Measurements from ENCODE around the gene CACNA1C.

The CACNA1C gene

DNA sequence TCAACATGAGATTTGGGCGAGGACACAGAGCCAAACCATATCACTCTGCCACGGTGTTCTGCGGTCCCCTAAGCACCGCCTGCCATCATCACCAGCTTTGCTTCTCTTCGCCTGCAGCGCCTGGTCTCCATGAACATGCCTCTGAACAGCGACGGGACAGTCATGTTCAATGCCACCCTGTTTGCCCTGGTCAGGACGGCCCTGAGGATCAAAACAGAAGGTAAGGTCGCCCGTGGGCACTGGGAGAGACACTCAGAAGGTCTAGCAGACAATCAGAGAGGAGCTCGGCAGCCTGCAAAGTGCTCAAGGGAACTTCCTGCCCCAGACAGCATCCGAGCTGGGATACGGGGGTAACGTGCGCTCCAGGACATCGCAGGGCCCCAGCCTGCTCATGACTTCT lies 616.0 kb downstream of the CACNA1C start:
- no peaks in the 10 kb centered on the region for H3K27me3 ChIP-seq (ENCODE audit: control insufficient read depth, insufficient read depth, low read length, poor library complexity, severe bottlenecking)
- no peaks in the 10 kb centered on the region for H3K36me3 ChIP-seq (ENCODE audit: control insufficient read depth, insufficient read depth, low read length)
- WGBS, 2 experiments: 92% methylated on average over 17 of the region's 17 CpGs

DNA sequence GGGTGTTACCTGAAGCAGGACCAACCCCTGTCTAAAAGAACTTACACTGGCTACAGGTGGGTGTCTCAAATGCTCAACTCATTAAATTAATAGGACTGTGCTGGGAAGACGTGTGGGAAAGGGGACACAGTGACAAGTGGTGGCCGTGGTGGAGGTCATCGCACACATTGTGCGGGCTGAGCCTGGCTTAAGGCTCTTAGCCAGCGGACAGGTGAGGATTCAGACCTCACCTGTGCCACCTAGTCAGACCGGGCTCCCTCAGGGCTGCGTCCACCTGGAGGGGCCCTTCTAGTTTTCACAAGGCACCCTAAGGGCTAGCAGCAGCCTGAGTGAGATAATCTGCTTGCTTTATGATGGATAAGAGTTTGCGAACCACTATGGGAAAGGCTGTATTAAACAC lies 616.8 kb downstream of the CACNA1C start:
- Histone ChIP-seq H3K4me3 (ENCODE audit: insufficient read depth, low read depth, low read length) (no peak overlapping the region), H3K27me3 (ENCODE audit: control insufficient read depth, insufficient read depth, low read length, poor library complexity, severe bottlenecking) (no peaks in the 10 kb centered on the region), H3K4me1 (ENCODE audit: control insufficient read depth, insufficient read depth, low read length) (no peaks in the 10 kb centered on the region), H3K36me3 (ENCODE audit: control insufficient read depth, insufficient read depth, low read length) (no peaks in the 10 kb centered on the region), H3K27ac (ENCODE audit: insufficient read depth, low read depth, low read length, poor library complexity, severe bottlenecking) (no peak overlapping the region), H3K9me3 (ENCODE audit: control insufficient read depth, low read length) (no peaks in the 10 kb centered on the region)
- 94 to 96% methylated on average over 7 to 8 of the region's 8 CpGs for WGBS, 2 experiments

More for the DNA sequence above, 616.0 kb downstream of the CACNA1C start:
- Histone ChIP-seq H3K4me3 (ENCODE audit: insufficient read depth, low read depth, low read length) (no peak overlapping the region), H3K9me3 (ENCODE audit: control insufficient read depth, low read length) (no peaks in the 10 kb centered on the region), H3K4me1 (ENCODE audit: control insufficient read depth, insufficient read depth, low read length) (no peaks in the 10 kb centered on the region), H3K27ac (ENCODE audit: insufficient read depth, low read depth, low read length, poor library complexity, severe bottlenecking) (no peak overlapping the region)

DNA sequence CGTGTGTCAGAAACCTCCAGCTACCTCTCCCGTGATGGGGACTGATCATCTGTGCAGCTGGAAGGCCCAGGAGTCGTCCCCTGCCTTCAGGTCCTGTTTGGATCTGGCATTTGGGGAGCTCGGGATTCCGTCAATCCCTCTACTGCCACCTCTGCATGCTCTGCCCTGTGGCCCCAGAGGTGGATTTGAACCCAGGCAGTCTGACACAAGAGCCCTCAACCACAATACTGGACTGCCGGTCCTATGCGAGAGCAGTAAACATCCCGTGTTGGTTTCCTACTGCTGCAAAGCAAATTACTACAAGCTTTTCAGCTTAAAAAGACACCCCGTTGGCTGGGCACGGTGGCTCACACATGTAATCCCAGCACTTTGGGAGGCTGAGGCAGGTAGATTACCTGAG lies 620.1 kb downstream of the CACNA1C start:
- Histone ChIP-seq H3K9me3 (ENCODE audit: control insufficient read depth, low read length) (no peaks in the 10 kb centered on the region), H3K36me3 (ENCODE audit: control insufficient read depth, insufficient read depth, low read length) (no peaks in the 10 kb centered on the region), H3K27ac (ENCODE audit: insufficient read depth, low read depth, low read length, poor library complexity, severe bottlenecking) (no peak overlapping the region), H3K27me3 (ENCODE audit: control insufficient read depth, insufficient read depth, low read length, poor library complexity, severe bottlenecking) (no peaks in the 10 kb centered on the region), H3K4me1 (ENCODE audit: control insufficient read depth, insufficient read depth, low read length) (no peaks in the 10 kb centered on the region), H3K4me3 (ENCODE audit: insufficient read depth, low read depth, low read length) (no peak overlapping the region)
- 93 to 95% methylated on average over 10 of the region's 10 CpGs for WGBS, 2 experiments

DNA sequence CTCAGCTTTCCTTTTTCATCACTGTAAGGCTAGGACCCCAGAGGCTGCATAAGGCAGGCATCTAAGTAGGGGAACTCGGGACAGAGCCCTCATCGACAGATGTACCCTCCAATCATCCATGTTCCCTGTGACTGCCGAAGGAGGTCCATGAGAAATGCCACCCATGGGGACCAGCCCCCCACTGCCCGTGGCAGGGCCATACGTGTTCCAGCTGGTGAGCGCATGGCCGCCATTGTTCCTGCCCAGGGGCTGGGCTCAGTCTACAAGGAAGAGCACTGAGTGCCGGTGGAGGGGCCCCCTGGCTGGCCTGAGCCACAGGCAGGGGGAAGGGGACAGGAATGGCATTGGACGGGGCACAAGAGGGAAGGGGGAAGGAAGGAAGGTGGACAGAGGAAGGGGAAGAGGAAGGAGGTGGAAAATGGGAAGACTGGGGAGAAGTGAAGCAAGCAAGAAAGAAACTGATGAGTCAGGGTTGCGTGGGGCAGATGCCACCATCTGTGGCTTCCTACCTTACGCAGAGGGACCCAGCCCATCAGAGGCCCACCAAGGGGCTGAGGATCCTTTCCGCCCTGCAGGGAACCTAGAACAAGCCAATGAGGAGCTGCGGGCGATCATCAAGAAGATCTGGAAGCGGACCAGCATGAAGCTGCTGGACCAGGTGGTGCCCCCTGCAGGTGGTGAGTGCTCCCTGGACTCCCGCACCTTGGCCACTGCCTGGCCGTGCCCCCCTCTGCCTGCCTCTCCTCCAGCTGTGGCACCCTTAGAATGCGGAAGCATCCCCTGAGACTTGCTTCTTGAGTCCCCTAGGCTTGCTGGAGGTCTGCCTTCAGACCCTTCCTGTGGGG lies 621.4 kb downstream of the CACNA1C start:
- Histone ChIP-seq H3K4me1 (ENCODE audit: control insufficient read depth, insufficient read depth, low read length) (no peaks in the 10 kb centered on the region), H3K4me3 (ENCODE audit: insufficient read depth, low read depth, low read length) (no peak overlapping the region), H3K27me3 (ENCODE audit: control insufficient read depth, insufficient read depth, low read length, poor library complexity, severe bottlenecking) (no peaks in the 10 kb centered on the region), H3K9me3 (ENCODE audit: control insufficient read depth, low read length) (no peaks in the 10 kb centered on the region), H3K27ac (ENCODE audit: insufficient read depth, low read depth, low read length, poor library complexity, severe bottlenecking) (no peak overlapping the region), H3K36me3 (ENCODE audit: control insufficient read depth, insufficient read depth, low read length) (no peaks in the 10 kb centered on the region)
- 93% methylated on average over 18 of the region's 18 CpGs for WGBS, 2 experiments

DNA sequence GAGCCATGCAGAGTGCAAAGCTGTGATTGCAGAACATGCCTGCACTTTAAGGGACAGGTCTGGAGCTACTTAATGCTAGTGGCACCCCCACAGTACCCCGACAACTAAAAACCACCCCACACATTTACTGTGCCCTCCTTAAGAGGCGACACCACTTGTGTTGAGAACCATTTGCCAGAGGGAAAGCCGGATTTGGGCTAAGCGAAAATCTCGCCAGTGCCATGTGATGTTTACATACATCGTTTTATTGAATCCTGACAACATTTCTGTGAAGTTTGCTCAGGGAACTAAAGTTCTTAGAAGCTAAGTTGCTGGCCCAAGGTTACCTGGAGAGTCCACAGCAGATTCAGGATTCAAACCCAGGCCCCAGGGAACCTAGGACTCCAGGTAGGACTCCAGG lies 623.0 kb downstream of the CACNA1C start:
- Histone ChIP-seq H3K27me3 (ENCODE audit: control insufficient read depth, insufficient read depth, low read length, poor library complexity, severe bottlenecking) (no peaks in the 10 kb centered on the region), H3K4me3 (ENCODE audit: insufficient read depth, low read depth, low read length) (no peak overlapping the region), H3K4me1 (ENCODE audit: control insufficient read depth, insufficient read depth, low read length) (no peaks in the 10 kb centered on the region), H3K36me3 (ENCODE audit: control insufficient read depth, insufficient read depth, low read length) (no peaks in the 10 kb centered on the region), H3K27ac (ENCODE audit: insufficient read depth, low read depth, low read length, poor library complexity, severe bottlenecking) (no peak overlapping the region), H3K9me3 (ENCODE audit: control insufficient read depth, low read length) (no peaks in the 10 kb centered on the region)
- 77 to 79% methylated on average over 6 of the region's 6 CpGs for WGBS, 2 experiments

DNA sequence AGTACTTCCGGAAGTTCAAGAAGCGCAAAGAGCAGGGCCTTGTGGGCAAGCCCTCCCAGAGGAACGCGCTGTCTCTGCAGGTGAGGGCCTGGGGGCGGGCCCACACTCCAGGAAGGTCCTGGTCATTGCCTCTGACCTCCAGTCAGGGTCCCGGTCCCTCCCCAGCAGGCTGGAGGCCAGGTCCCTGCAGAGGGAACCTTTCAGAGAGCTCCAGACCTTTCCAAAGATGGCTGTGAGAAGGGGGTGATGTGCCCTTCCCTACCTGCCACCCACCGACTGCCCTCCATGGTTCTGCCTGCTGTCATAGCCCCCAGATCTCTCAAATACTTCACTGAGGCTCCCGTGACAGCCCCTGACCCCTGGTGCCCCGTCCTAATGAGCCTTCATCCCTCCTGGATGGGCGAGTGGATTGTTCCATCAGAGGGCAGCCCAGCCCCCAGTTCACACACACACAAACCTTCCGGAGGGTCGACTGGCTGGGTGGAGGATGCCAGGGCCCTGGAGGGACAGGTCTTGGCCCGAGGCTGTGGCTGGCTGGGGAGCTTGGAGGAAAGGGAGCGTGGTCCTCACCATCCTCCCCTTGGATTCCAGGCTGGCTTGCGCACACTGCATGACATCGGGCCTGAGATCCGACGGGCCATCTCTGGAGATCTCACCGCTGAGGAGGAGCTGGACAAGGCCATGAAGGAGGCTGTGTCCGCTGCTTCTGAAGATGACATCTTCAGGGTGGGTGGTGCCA lies 624.5 kb downstream of the CACNA1C start:
- no peak overlapping the region for H3K4me3 ChIP-seq (ENCODE audit: insufficient read depth, low read depth, low read length)
- H3K27me3 ChIP-seq (ENCODE audit: control insufficient read depth, insufficient read depth, low read length, poor library complexity, severe bottlenecking): no peaks in the 10 kb centered on the region
- no peaks in the 10 kb centered on the region for H3K36me3 ChIP-seq (ENCODE audit: control insufficient read depth, insufficient read depth, low read length)
- peaks cover 9% of the 10 kb centered on the region for H3K4me1 ChIP-seq (ENCODE audit: control insufficient read depth, insufficient read depth, low read length)
- no peak overlapping the region for H3K27ac ChIP-seq (ENCODE audit: insufficient read depth, low read depth, low read length, poor library complexity, severe bottlenecking)
- H3K9me3 ChIP-seq (ENCODE audit: control insufficient read depth, low read length): no peaks in the 10 kb centered on the region
- WGBS, 2 experiments: 91% methylated on average over 20 of the region's 20 CpGs

DNA sequence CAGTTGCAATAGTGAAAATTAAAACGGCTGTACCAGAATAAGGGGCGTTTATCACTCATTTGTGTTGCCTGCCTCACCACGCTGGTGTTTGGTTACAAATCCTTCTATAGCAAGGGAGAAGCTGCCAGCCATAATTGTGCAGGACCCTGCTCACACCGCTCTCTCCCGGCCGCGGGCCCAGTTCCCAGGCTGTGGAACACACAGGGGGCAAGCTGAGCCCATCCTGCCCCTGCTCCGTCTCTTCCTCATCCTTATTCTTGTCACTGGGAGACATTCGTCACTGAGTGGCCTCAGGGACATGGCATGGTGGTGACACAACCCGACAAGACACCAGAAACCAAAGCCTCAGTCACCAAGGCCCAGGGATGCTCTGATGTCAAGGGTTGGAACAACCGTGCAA lies 625.6 kb downstream of the CACNA1C start:
- H3K9me3 ChIP-seq (ENCODE audit: control insufficient read depth, low read length): no peaks in the 10 kb centered on the region
- H3K4me1 ChIP-seq (ENCODE audit: control insufficient read depth, insufficient read depth, low read length): peaks cover 9% of the 10 kb centered on the region
- H3K36me3 ChIP-seq (ENCODE audit: control insufficient read depth, insufficient read depth, low read length): no peaks in the 10 kb centered on the region
- H3K27ac ChIP-seq (ENCODE audit: insufficient read depth, low read depth, low read length, poor library complexity, severe bottlenecking): no peak overlapping the region
- WGBS, 2 experiments: 92 to 93% methylated on average over 11 of the region's 11 CpGs
- no peaks in the 10 kb centered on the region for H3K27me3 ChIP-seq (ENCODE audit: control insufficient read depth, insufficient read depth, low read length, poor library complexity, severe bottlenecking)
- no peak overlapping the region for H3K4me3 ChIP-seq (ENCODE audit: insufficient read depth, low read depth, low read length)

DNA sequence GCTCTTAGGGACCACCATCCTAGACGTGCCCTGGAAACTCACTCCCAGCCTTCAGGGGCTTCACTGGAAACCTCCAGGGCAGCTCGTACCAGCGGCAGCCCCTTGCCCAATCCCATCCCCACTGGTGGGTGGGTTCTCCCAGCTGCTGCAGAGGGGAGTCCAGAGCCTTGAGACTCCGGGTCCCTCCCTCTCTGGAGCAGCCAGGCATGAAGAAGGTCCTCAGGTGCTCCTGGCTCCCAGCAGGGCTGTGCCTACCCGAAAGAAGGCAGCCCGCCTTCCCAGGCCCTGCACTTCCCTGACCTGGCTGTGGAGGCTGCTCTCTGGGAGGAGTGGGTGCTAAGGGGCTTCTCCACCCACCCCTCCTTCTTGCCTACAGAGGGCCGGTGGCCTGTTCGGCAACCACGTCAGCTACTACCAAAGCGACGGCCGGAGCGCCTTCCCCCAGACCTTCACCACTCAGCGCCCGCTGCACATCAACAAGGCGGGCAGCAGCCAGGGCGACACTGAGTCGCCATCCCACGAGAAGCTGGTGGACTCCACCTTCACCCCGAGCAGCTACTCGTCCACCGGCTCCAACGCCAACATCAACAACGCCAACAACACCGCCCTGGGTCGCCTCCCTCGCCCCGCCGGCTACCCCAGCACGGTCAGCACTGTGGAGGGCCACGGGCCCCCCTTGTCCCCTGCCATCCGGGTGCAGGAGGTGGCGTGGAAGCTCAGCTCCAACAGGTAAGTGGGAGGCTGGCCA lies 626.5 kb downstream of the CACNA1C start:
- Histone ChIP-seq H3K4me3 (ENCODE audit: insufficient read depth, low read depth, low read length) (no peak overlapping the region), H3K27me3 (ENCODE audit: control insufficient read depth, insufficient read depth, low read length, poor library complexity, severe bottlenecking) (no peaks in the 10 kb centered on the region), H3K4me1 (ENCODE audit: control insufficient read depth, insufficient read depth, low read length) (peaks cover 14% of the 10 kb centered on the region), H3K9me3 (ENCODE audit: control insufficient read depth, low read length) (no peaks in the 10 kb centered on the region), H3K27ac (ENCODE audit: insufficient read depth, low read depth, low read length, poor library complexity, severe bottlenecking) (no peak overlapping the region), H3K36me3 (ENCODE audit: control insufficient read depth, insufficient read depth, low read length) (no peaks in the 10 kb centered on the region)
- WGBS, 2 experiments: 89 to 91% methylated on average over 33 of the region's 33 CpGs

DNA sequence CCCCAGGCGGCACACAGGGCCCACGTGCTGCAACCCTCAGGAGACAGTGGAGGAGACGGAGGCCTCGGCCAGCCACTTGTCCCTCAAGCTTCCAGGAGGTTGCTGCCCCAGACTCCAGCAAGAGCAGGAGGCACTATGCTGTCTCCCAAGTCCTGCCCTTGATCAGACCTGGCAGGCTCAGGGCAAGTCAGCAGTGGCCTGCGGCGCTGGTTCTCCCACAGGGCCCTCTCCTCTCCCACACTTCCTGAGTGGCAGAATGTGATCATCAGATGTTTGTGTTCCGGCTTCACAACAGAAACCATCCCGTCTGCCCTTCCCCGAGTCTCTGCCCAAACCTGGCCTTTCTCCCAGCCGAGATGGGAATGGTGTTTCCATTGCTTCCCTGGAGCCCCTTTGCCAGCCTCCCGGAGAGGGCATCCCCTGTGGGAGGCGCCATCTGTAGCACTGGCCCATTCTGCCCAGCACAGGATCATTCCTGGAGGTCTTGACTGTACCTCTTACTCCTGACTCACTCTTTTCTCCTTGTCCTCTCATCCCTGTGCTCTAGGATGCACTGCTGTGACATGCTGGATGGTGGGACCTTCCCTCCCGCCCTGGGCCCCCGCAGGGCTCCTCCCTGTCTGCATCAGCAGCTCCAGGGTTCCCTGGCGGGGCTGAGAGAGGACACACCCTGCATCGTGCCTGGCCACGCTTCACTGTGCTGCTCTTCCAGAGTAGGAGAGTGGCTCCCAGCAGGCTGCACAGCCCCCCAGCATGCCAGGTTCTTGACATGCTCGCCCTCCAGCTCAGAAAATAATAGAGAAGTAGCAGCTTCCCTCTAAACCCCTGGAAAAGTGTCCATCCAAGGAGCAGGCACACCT lies 627.3 kb downstream of the CACNA1C start:
- H3K27me3 ChIP-seq (ENCODE audit: control insufficient read depth, insufficient read depth, low read length, poor library complexity, severe bottlenecking): no peaks in the 10 kb centered on the region

More for the DNA sequence above, 627.3 kb downstream of the CACNA1C start:
- H3K27ac ChIP-seq (ENCODE audit: insufficient read depth, low read depth, low read length, poor library complexity, severe bottlenecking): no peak overlapping the region
- H3K4me1 ChIP-seq (ENCODE audit: control insufficient read depth, insufficient read depth, low read length): peaks cover 14% of the 10 kb centered on the region
- H3K36me3 ChIP-seq (ENCODE audit: control insufficient read depth, insufficient read depth, low read length): no peaks in the 10 kb centered on the region
- WGBS, 2 experiments: 88 to 91% methylated on average over 18 of the region's 18 CpGs
- no peak overlapping the region for H3K4me3 ChIP-seq (ENCODE audit: insufficient read depth, low read depth, low read length)
- H3K9me3 ChIP-seq (ENCODE audit: control insufficient read depth, low read length): no peaks in the 10 kb centered on the region
